22Rv1 (cell line): ENCODE data around the gene SPDYA.

Source experiments
- H3K27ac ChIP-seq: fragments of 450-650 bp; 2 replicates; pipeline ENCODE4 v1.5.1; 2017
- CTCF ChIP-seq: fragments of 450-650 bp; IDR thresholded peaks from 2 replicates; pipeline ENCODE4 v1.5.1; 2017; ENCODE audit warnings: mild to moderate bottlenecking
- ZFX ChIP-seq: fragments of 450-650 bp; IDR thresholded peaks from 2 replicates; pipeline ENCODE4 v1.6.1; 2017; ENCODE audit warnings: antibody characterized with exemption, borderline replicate concordance

SPDYA gene

GRCh38 chr2:28802975-28803429, 7.6 kb upstream of the SPDYA start:
- TF ChIP-seq CTCF = no peak
- no peak for TF ChIP-seq ZFX
- no peak overlapping the region for H3K27ac ChIP-seq

- TF ChIP-seq ZFX (no peak), CTCF (no peak)
- H3K27ac ChIP-seq = peak overlapping the region; percentile 43
Measured at GRCh38 chr2:28809927-28810326, 707 bp upstream of the SPDYA start.

- no peak for TF ChIP-seq CTCF
- TF ChIP-seq ZFX = no peak
- H3K27ac ChIP-seq = no peak overlapping the region
Measured at GRCh38 chr2:28818053-28818452, 7.4 kb downstream of the SPDYA start.

- TF ChIP-seq CTCF (peak; percentile 85), ZFX (no peak)
- H3K27ac ChIP-seq = no peak overlapping the region
Measured at GRCh38 chr2:28821295-28821958, 10.8 kb downstream of the SPDYA start.

- TF ChIP-seq ZFX (no peak), CTCF (no peak)
- no peak overlapping the region for H3K27ac ChIP-seq
Measured at GRCh38 chr2:28822036-28822435, 11.4 kb downstream of the SPDYA start.

GRCh38 chr2:28824207-28824606, 13.6 kb downstream of the SPDYA start:
- H3K27ac ChIP-seq = no peak overlapping the region
- TF ChIP-seq ZFX (no peak), CTCF (no peak)

- H3K27ac ChIP-seq = no peak overlapping the region
- no peak for TF ChIP-seq ZFX
- no peak for TF ChIP-seq CTCF
Measured at GRCh38 chr2:28824870-28825269, 14.2 kb downstream of the SPDYA start.
